Measurements from ENCODE around the gene RARB.

The RARB gene

GRCh38 chr3:25423780-25424588, 4.1 kb upstream of the RARB start:
- DNase-seq = no peak

GRCh38 chr3:25424614-25425013, 3.4 kb upstream of the RARB start:
- DNase-seq = no peak

GRCh38 chr3:25426408-25426807, 1.7 kb upstream of the RARB start:
- no peak for DNase-seq

GRCh38 chr3:25427155-25427554, 908 bp upstream of the RARB start:
- DNase-seq = no peak

GRCh38 chr3:25427563-25427941, 511 bp upstream of the RARB start:
- no peak for DNase-seq

- DNase-seq = no peak
Measured at GRCh38 chr3:25428789-25429335, 799 bp downstream of the RARB start.

GRCh38 chr3:25429361-25430286, 1.6 kb downstream of the RARB start:
- DNase-seq = no peak

GRCh38 chr3:25430287-25430934, 2.3 kb downstream of the RARB start:
- DNase-seq = no peak

GRCh38 chr3:25430935-25431770, 3.1 kb downstream of the RARB start:
- no peak for DNase-seq

- no peak for DNase-seq
Measured at GRCh38 chr3:25432176-25432720, 4.2 kb downstream of the RARB start.

- DNase-seq = no peak
Measured at GRCh38 chr3:25433106-25433505, 5.0 kb downstream of the RARB start.

GRCh38 chr3:25433868-25434267, 5.8 kb downstream of the RARB start:
- DNase-seq = no peak

- DNase-seq = no peak
Measured at GRCh38 chr3:25437953-25438352, 9.9 kb downstream of the RARB start.

GRCh38 chr3:25438791-25439555, 10.9 kb downstream of the RARB start:
- DNase-seq = no peak

- no peak for DNase-seq
Measured at GRCh38 chr3:25441234-25441856, 13.3 kb downstream of the RARB start.

GRCh38 chr3:25442486-25442885, 14.4 kb downstream of the RARB start:
- DNase-seq = no peak

- DNase-seq = no peak
Measured at GRCh38 chr3:25444273-25444672, 16.2 kb downstream of the RARB start.

- no peak for DNase-seq
Measured at GRCh38 chr3:25445731-25446130, 17.7 kb downstream of the RARB start.

GRCh38 chr3:25447285-25447684, 19.2 kb downstream of the RARB start:
- DNase-seq = no peak

GRCh38 chr3:25447925-25448324, 19.9 kb downstream of the RARB start:
- DNase-seq = no peak

Data from CD4-positive, alpha-beta T cell treated with Interleukin-1 beta for 1 hour (primary cell).